ENCODE data around the gene KLHL29. TPM values are rescaled to one million over a fixed set of nuclear protein-coding genes. Genes with fewer than 3 reads are reported as not detected.
A peak's percentile ranks its signal among the peaks of the same experiment; 100 is the strongest.

KLHL29 gene
- total RNA-seq, 1 donor from 2014 or later: 5.0 TPM

DNA sequence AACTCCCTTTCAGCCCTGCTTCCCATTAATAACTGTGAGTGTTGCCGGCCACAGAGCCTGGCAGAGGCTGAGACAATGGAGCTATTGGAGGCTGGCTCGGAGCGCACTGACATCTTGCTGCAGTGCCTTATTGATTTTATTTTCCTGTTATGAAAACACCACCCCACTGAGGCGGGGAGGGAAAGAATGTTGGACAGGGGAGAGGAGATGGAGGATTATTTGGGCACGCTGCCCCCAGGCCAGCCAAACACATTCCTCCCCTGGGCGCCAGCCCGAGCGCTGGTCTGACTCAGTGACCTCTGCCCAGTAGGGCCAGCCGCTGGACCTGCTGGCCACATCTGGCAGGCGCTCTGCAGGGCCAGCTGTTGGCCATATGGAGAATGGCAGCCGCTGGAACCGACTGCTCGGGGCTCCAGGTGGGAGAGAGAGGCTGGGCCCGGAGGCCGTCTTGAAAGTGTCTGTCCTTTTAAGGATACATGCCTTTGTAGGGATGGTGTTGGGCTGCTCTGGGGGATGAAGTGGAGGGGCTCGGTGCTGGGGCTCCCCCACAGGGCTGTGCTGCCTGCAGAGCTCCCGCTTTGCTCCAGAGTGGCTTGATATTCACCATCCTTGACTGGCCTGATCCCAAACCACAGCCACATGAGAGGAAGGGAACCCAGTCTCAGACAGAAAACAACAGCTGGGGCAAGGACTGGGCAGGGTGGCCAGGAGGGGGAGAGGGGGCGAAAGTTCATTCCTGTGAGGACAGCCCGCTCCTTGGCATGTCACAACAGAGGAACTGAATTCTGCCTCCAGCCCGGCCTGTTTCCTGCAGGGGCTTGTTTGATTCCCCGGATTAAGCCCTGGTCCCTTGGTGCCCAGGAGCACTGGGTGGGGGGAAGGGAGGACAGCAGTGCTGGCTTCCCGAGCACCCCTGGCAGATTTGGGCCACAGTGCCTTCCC, 179.0 kb downstream of the KLHL29 start:
- DNase-seq (ENCODE audit: low read depth) (peak; percentile 74), FAIRE-seq (no peak)
- no peak overlapping the region for H3K4me3 ChIP-seq (ENCODE audit: low read depth, low read length)
- TF ChIP-seq, protein P1, sequence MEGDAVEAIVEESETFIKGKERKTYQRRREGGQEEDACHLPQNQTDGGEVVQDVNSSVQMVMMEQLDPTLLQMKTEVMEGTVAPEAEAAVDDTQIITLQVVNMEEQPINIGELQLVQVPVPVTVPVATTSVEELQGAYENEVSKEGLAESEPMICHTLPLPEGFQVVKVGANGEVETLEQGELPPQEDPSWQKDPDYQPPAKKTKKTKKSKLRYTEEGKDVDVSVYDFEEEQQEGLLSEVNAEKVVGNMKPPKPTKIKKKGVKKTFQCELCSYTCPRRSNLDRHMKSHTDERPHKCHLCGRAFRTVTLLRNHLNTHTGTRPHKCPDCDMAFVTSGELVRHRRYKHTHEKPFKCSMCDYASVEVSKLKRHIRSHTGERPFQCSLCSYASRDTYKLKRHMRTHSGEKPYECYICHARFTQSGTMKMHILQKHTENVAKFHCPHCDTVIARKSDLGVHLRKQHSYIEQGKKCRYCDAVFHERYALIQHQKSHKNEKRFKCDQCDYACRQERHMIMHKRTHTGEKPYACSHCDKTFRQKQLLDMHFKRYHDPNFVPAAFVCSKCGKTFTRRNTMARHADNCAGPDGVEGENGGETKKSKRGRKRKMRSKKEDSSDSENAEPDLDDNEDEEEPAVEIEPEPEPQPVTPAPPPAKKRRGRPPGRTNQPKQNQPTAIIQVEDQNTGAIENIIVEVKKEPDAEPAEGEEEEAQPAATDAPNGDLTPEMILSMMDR (IDR thresholded peaks at IDR 0.05; ENCODE audit: insufficient read depth, low read length, severe bottlenecking): no peak
- no peaks in the 10 kb centered on the region for H3K27me3 ChIP-seq (ENCODE audit: control insufficient read depth, insufficient read depth, low read length)
- no peaks in the 10 kb centered on the region for H3K36me3 ChIP-seq (ENCODE audit: control insufficient read depth, insufficient read depth, low read length)

DNA sequence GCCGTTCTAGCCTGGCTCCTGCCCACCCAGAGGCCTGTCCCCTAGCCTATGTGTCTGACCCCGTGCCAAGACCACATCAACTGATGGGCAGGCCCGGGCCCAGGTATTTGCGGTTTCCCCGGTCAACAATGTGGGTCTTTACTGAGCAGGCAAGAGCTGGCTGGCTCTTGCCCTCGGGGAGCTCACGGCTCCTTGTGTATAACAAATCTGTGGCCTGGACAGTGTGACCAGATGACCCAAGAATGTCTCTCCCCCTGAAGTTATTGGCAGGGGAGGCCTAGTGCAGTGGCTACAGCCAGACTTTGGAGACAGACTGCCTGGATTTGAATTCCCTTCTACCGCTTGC, 179.6 kb downstream of the KLHL29 start:
- TF ChIP-seq, protein P1 (IDR thresholded peaks at IDR 0.05; ENCODE audit: insufficient read depth, low read length, severe bottlenecking): no peak
- FAIRE-seq: no peak
- H3K27me3 ChIP-seq (ENCODE audit: control insufficient read depth, insufficient read depth, low read length): no peaks in the 10 kb centered on the region
- no peak overlapping the region for H3K4me3 ChIP-seq (ENCODE audit: low read depth, low read length)
- DNase-seq (ENCODE audit: low read depth): no peak
- no peaks in the 10 kb centered on the region for H3K36me3 ChIP-seq (ENCODE audit: control insufficient read depth, insufficient read depth, low read length)

DNA sequence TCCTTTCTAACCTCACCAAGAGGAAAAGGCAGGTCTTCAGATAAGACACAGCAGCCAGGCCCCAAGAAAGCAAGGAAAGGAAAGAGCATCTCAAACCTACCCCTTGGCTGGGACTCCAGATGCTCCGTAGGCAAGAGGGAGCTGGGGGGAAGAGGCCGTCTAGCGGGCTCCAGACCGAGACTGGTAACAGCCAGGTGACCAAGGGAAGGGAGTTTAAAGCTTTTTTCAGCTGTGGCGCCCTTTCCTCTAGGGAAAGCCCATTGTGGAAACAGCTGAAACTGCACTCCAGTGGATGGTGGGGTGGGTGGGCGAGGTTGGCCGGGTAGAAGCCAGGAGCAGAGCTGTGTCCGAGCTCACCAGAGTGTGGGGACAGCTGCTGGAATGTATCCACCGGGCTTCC, 180.4 kb downstream of the KLHL29 start:
- TF ChIP-seq, protein P1 (IDR thresholded peaks at IDR 0.05; ENCODE audit: insufficient read depth, low read length, severe bottlenecking): no peak
- Histone ChIP-seq H3K36me3 (ENCODE audit: control insufficient read depth, insufficient read depth, low read length) (no peaks in the 10 kb centered on the region), H3K4me3 (ENCODE audit: low read depth, low read length) (no peak overlapping the region), H3K27me3 (ENCODE audit: control insufficient read depth, insufficient read depth, low read length) (no peaks in the 10 kb centered on the region)
- FAIRE-seq: no peak
- no peak for DNase-seq (ENCODE audit: low read depth)

DNA sequence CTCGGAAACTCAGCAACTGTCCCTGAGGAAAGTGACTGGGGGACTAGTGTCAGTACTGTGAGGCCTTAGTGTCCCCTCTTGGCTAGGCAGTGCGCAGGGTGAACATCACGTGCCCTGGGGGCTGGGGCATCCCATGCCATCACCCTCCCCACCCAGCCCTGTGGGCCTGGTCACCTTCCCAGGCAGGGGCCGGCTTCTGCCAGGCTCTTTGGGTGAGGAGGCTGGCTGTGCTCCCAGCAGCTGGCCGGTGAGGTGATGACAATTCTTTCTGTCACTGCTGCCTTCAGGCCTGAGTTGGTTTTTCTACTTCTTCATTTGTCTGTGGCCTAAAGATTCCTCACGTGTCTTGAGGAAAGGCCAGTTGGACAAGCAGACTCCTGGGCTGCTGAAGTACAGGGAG, 180.8 kb downstream of the KLHL29 start:
- DNase-seq (ENCODE audit: low read depth) (no peak), FAIRE-seq (no peak)
- H3K4me3 ChIP-seq (ENCODE audit: low read depth, low read length): no peak overlapping the region
- H3K36me3 ChIP-seq (ENCODE audit: control insufficient read depth, insufficient read depth, low read length): no peaks in the 10 kb centered on the region
- TF ChIP-seq, protein P1 (IDR thresholded peaks at IDR 0.05; ENCODE audit: insufficient read depth, low read length, severe bottlenecking): no peak
- H3K27me3 ChIP-seq (ENCODE audit: control insufficient read depth, insufficient read depth, low read length): no peaks in the 10 kb centered on the region

DNA sequence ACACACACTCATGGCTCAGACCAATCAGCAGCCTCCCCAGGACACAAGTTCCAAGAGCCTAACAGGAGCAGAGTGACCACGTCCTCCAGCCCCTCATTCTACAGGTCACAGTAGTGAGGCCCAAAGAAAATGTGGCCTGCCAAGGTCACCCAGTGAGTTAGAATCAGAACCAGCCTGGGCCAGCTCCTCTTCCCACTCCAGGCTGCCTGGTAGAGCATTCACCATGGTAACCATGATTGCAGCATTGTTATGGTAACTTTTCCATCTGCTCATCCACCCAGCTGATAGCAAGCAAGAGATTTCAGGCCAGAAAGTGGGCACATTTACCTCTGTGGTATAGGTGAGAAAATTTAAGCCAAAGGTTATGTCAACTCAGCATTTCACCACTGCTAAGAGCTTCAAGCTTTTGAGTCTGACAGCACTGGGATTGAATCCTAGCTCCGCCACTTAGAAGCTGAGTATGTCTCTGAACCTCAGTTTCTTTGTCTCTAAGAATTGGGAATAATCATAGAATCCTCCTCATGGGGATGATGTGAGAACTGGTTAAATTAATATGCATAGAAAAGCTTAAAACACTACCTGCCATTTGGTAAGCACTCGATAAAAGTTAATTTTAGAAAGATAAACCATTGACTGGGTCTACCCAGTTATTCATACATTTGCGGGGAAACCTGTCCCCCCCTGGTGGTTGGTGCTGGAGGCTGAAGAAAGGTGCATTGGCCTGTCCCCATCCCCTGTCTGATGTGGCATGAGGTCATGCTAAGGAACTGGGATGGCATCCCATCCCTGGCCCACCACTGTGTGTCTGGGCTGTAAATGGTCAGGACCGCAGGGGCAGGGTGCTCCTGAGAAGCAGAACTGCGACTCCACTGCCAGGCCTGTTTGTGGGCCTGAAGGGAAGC, 181.5 kb downstream of the KLHL29 start:
- no peaks in the 10 kb centered on the region for H3K27me3 ChIP-seq (ENCODE audit: control insufficient read depth, insufficient read depth, low read length)
- H3K36me3 ChIP-seq (ENCODE audit: control insufficient read depth, insufficient read depth, low read length): no peaks in the 10 kb centered on the region
- DNase-seq (ENCODE audit: low read depth) (peak; percentile 29), FAIRE-seq (no peak)
- TF ChIP-seq, protein P1 (IDR thresholded peaks at IDR 0.05; ENCODE audit: insufficient read depth, low read length, severe bottlenecking): peak; percentile 46
- no peak overlapping the region for H3K4me3 ChIP-seq (ENCODE audit: low read depth, low read length)
